HCT116 (cell line): ENCODE results near the gene C1QL4. TPM values are rescaled to one million over a fixed set of nuclear protein-coding genes. Genes with fewer than 3 reads are reported as not detected.

Experiments used
- ATAC-seq: fragments of 200-7000 bp; cut with Tn5 transposase; 2 replicates; pipeline ENCODE4 v1.9.1; 2020; ENCODE audit warnings: mild to moderate bottlenecking, moderate library complexity
- BruUV-seq: library from RNA; stranded (reverse); fragments of 400-500 nt; replicated peaks from 2 replicates; lab custom pipeline; 2021; lab: Mats Ljungman, UMichigan
- CTCF ChIA-PET: fragments of 300-600 bp; sonication (Branson Sonifier 250); formaldehyde crosslinking; loops from one replicate; lab custom pipeline; 2021; ENCODE audit warnings: antibody characterized with exemption; lab: Charles Lee
- POLR2A ChIA-PET: fragments of 300-600, 350-600 bp; sonication (Branson Sonifier 250); formaldehyde crosslinking; loops from one replicate; lab custom pipeline; 2021; ENCODE audit warnings: antibody characterized with exemption; lab: Charles Lee
- RAD21 ChIA-PET, 2 experiments: fragments of 300-600 bp; sonication (Branson Sonifier 250); formaldehyde crosslinking; loops; one replicate each; lab custom pipeline; 2023; ENCODE audit warnings: low total read pairs in 2 of 2; ENCODE audit not compliant: uncharacterized antibody in 2 of 2, unreplicated experiment in 2 of 2, low non-redundant PET in 1 of 2; lab: Charles Lee
- DNase-seq: peaks from one replicate; pipeline ENCODE4 v3.0.0-alpha.2; 2010; ENCODE audit warnings: low read depth, low spot score
- H2AFZ ChIP-seq: fragments of 200-600 bp; shearing (Covaris generic), sonication (generic); 2 replicates; pipeline ENCODE4 v1.6.1; 2017; ENCODE audit warnings: low read depth, mixed run types, mixed read lengths, antibody characterized with exemption, low read length; ENCODE audit not compliant: poor library complexity, severe bottlenecking
- H3K27ac ChIP-seq: 2 replicates; pipeline ENCODE4 v1.5.1; 2012; ENCODE audit warnings: low read depth, low read length
- H3K27me3 ChIP-seq: fragments of 200-600 bp; sonication (generic); 2 replicates; pipeline ENCODE4 v1.6.1; 2016; ENCODE audit warnings: mixed run types, low read length, mixed read lengths; ENCODE audit not compliant: insufficient read depth
- H3K36me3 ChIP-seq, 2 experiments: fragments of 200-500 bp in 1 of 2; fragments of 200-600 bp in 1 of 2; sonication (Bioruptor generic) in 1 of 2; sonication (generic) in 1 of 2; 2 replicates each; pipeline versions ENCODE4 v1.5.1 to v1.6.1; 2014 to 2016; ENCODE audit warnings: low read length in 2 of 2, inconsistent platforms in 1 of 2, mixed read lengths in 1 of 2, mixed run types in 1 of 2; ENCODE audit not compliant: insufficient read depth in 2 of 2, control insufficient read depth in 1 of 2
- H3K4me1 ChIP-seq, 2 experiments: fragments of 200-600 bp in 1 of 2; sonication (generic) in 1 of 2; 2 replicates each; pipeline versions ENCODE4 v1.5.1 to v1.6.1; 2012 to 2017; ENCODE audit warnings: low read length in 2 of 2, inconsistent platforms in 1 of 2, mild to moderate bottlenecking in 1 of 2, mixed read lengths in 1 of 2, mixed run types in 1 of 2, moderate library complexity in 1 of 2; ENCODE audit not compliant: insufficient read depth in 2 of 2, control insufficient read depth in 1 of 2
- H3K4me2 ChIP-seq: fragments of 200-600 bp; sonication (generic); 2 replicates; pipeline ENCODE4 v1.6.1; 2017; ENCODE audit warnings: mixed run types, low read length, mixed read lengths
- H3K4me3 ChIP-seq, 2 experiments: fragments of 200-600 bp in 1 of 2; sonication (generic) in 1 of 2; replicated peaks in 1 of 2; 2 replicates each; pipeline ENCODE4 v1.5.1; 2011 to 2016; ENCODE audit warnings: low read length in 2 of 2, control low read depth in 1 of 2, low read depth in 1 of 2, mild to moderate bottlenecking in 1 of 2, mixed read lengths in 1 of 2, mixed run types in 1 of 2
- H3K79me2 ChIP-seq: fragments of 200-600 bp; sonication (generic); 2 replicates; pipeline ENCODE4 v1.6.1; 2017; ENCODE audit warnings: mild to moderate bottlenecking, mixed run types, low read length, moderate library complexity, mixed read lengths; ENCODE audit not compliant: insufficient read depth
- H3K9ac ChIP-seq: fragments of 200-600 bp; sonication (generic); 2 replicates; pipeline ENCODE4 v1.6.1; 2016; ENCODE audit warnings: low read length, mixed read lengths
- H3K9me2 ChIP-seq: fragments of 200-600 bp; sonication (generic), shearing (Covaris generic); 2 replicates; pipeline ENCODE4 v1.6.1; 2017; ENCODE audit warnings: mixed run types, mild to moderate bottlenecking, moderate library complexity; ENCODE audit not compliant: insufficient read depth
- H3K9me3 ChIP-seq, 2 experiments: fragments of 200-500 bp in 1 of 2; fragments of 200-600 bp in 1 of 2; sonication (Bioruptor generic) in 1 of 2; sonication (generic) in 1 of 2; 2 replicates each; pipeline ENCODE4 v1.6.1; 2014 to 2017; ENCODE audit warnings: low read length in 2 of 2, mixed read lengths in 2 of 2, inconsistent platforms in 1 of 2, low read depth in 1 of 2, mild to moderate bottlenecking in 1 of 2, mixed run types in 1 of 2, moderate library complexity in 1 of 2; ENCODE audit not compliant: control insufficient read depth in 1 of 2, insufficient read depth in 1 of 2
- H4K20me1 ChIP-seq: fragments of 200-600 bp; sonication (generic), shearing (Covaris generic); 2 replicates; pipeline ENCODE4 v1.6.1; 2017; ENCODE audit warnings: mixed run types, mild to moderate bottlenecking, moderate library complexity; ENCODE audit not compliant: insufficient read depth
- CBX3 ChIP-seq: IDR thresholded peaks from 2 replicates; pipeline ENCODE4 v1.6.1; 2012; ENCODE audit warnings: low read depth
- CEBPB ChIP-seq: IDR thresholded peaks from 2 replicates; pipeline ENCODE4 v1.6.1; 2012; ENCODE audit warnings: low read depth
- CTCF ChIP-seq, 3 experiments: fragments of 200-600 bp in 1 of 3; sonication (generic) in 1 of 3; IDR thresholded peaks in 2 of 3; conservative IDR thresholded peaks in 1 of 3; 2 replicates each; pipeline ENCODE4 v1.5.1; 2012 to 2017; ENCODE audit warnings: low read depth in 2 of 3, low read length in 2 of 3, antibody characterized with exemption in 1 of 3, borderline replicate concordance in 1 of 3, control low read depth in 1 of 3, mild to moderate bottlenecking in 1 of 3, mixed read lengths in 1 of 3, mixed run types in 1 of 3, moderate library complexity in 1 of 3; ENCODE audit not compliant: insufficient read depth in 1 of 3
- ELF1 ChIP-seq: IDR thresholded peaks from 2 replicates; pipeline ENCODE4 v1.6.1; 2012; ENCODE audit warnings: low read depth, borderline replicate concordance
- EZH2phosphoT487 ChIP-seq: fragments of 200-600 bp; IDR thresholded peaks from 2 replicates; pipeline ENCODE4 v1.6.1; 2018; ENCODE audit warnings: antibody characterized with exemption, borderline replicate concordance
- FOSL1 ChIP-seq: IDR thresholded peaks from 2 replicates; pipeline ENCODE4 v1.6.1; 2012; ENCODE audit warnings: low read depth
- JUND ChIP-seq: IDR thresholded peaks from 2 replicates; pipeline ENCODE4 v1.6.1; 2012
- MAX ChIP-seq: IDR thresholded peaks from 2 replicates; pipeline ENCODE4 v1.6.1; 2012
- RAD21 ChIP-seq: IDR thresholded peaks from 2 replicates; pipeline ENCODE4 v1.6.1; 2012; ENCODE audit warnings: low read depth, mild to moderate bottlenecking
- SRF ChIP-seq: IDR thresholded peaks from 2 replicates; pipeline ENCODE4 v1.6.1; 2012; ENCODE audit warnings: low read depth
- TCF7L2 ChIP-seq: IDR thresholded peaks from 2 replicates; pipeline ENCODE4 v1.7.0; 2011; ENCODE audit warnings: borderline replicate concordance, inconsistent platforms; ENCODE audit not compliant: insufficient read depth, insufficient read length; ENCODE audit errors: extremely low read depth
- YY1 ChIP-seq: IDR thresholded peaks from 2 replicates; pipeline ENCODE4 v1.6.1; 2011; ENCODE audit warnings: low read length, low read depth, moderate library complexity, mild to moderate bottlenecking; ENCODE audit not compliant: insufficient replicate concordance; ENCODE audit errors: extremely low read depth
- ZNF274 ChIP-seq: fragments of 200-500 bp; sonication (Bioruptor generic); IDR thresholded peaks from 2 replicates; pipeline ENCODE4 v1.6.1; 2014; ENCODE audit warnings: mild to moderate bottlenecking, low read depth, low read length, inconsistent platforms
- intact Hi-C: fragments of 100-400 bp; cut with micrococcal nuclease; formaldehyde crosslinking; loops from 2 replicates; pipeline ENCODE4 v1.10.0; 2022
- total RNA-seq: library from RNA; stranded (reverse); gene quantifications from one replicate; pipeline ENCODE4 v1.2.1, GENCODE V29; 2021; ENCODE audit not compliant: unreplicated experiment
- TF ChIP-seq, protein P1 (sequence below): IDR thresholded peaks from 2 replicates; pipeline ENCODE4 v1.6.1; 2012

Gene C1QL4
- total RNA-seq, 1 experiment from 2014 or later = 8.1 TPM

GRCh38 chr12:49332441-49332861 is 4.5 kb downstream of the C1QL4 start:
- POLR2A ChIA-PET = interaction anchor here (1.1 to 1.6 kb wide), 4 partner anchors 10 to 37 kb away, joined by 3 to 22 read pairs (median 6); partner anchors contain the start of genes PRPH and TROAP
- H3K9me2 ChIP-seq = no peaks in the 10 kb centered on the region
- ATAC-seq = no peak
- no peak overlapping the region for H3K4me3 ChIP-seq
- no peaks in the 10 kb centered on the region for H3K79me2 ChIP-seq
- no TSS peak for BruUV-seq
- H3K27me3 ChIP-seq = no peaks in the 10 kb centered on the region
- intact Hi-C loops = no loop called here
- RAD21 ChIA-PET = interaction anchor here (1.2 to 1.4 kb wide), 4 partner anchors 10 to 26 kb away, joined by 4 to 9 read pairs (median 4); no protein-coding TSS in a partner anchor
- H2AFZ ChIP-seq = no peak overlapping the region
- no peaks in the 10 kb centered on the region for H3K9me3 ChIP-seq
- no peaks in the 10 kb centered on the region for H4K20me1 ChIP-seq
- TF ChIP-seq CBX3 (no peak), RAD21 (no peak), TCF7L2 (no peak), FOSL1 (no peak), YY1 (no peak), ELF1 (no peak), ZNF274 (no peak), JUND (no peak), SRF (no peak), CEBPB (no peak), MAX (no peak), CTCF (IDR thresholded peaks at IDR 0.05 in 2 of 3, conservative IDR thresholded peaks at IDR 0.05 in 1 of 3; ENCODE audit: borderline replicate concordance in 1 of 3, insufficient read depth in 1 of 3, low read depth in 2 of 3, low read length in 2 of 3) (no peak), EZH2phosphoT487 (no peak)
- TF ChIP-seq, protein P1, sequence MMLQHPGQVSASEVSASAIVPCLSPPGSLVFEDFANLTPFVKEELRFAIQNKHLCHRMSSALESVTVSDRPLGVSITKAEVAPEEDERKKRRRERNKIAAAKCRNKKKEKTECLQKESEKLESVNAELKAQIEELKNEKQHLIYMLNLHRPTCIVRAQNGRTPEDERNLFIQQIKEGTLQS = no peak
- CTCF ChIA-PET = interaction anchor here (1.2 to 3.5 kb wide), 12 partner anchors 9 to 251 kb away, joined by 3 to 80 read pairs (median 15); partner anchors contain the start of genes DNAJC22 and TROAP
- no peak overlapping the region for H3K4me2 ChIP-seq
- peaks cover 5 to 18% of the 10 kb centered on the region in 2 experiments; a peak in 3 of 4 replicates for H3K4me1 ChIP-seq
- no peak overlapping the region for H3K9ac ChIP-seq
- no peak overlapping the region for H3K27ac ChIP-seq
- no peak for DNase-seq
- peaks cover 6 to 15% of the 10 kb centered on the region in 2 experiments; a peak in 2 of 4 replicates for H3K36me3 ChIP-seq
